Vagina (tissue), 2 donors: ENCODE data around the gene TTC3. TPM values are rescaled to one million over a fixed set of nuclear protein-coding genes. Genes with fewer than 3 reads are reported as not detected.

ENCODE experiments used
- DNase-seq, 2 donors: peaks; one replicate each; pipeline ENCODE4 v3.0.0-alpha.2; 2017; ENCODE audit errors: extremely low spot score in 2 of 2
- H3K27ac ChIP-seq: fragments of 200-600 bp; sonication (generic); one replicate; pipeline ENCODE4 v1.5.1; 2019
- H3K27me3 ChIP-seq: fragments of 200-600 bp; sonication (generic); one replicate; pipeline ENCODE4 v1.5.1; 2019
- H3K36me3 ChIP-seq, 2 donors: fragments of 200-600 bp; sonication (generic); one replicate each; pipeline ENCODE4 v1.5.1; 2017 to 2019
- H3K4me1 ChIP-seq: fragments of 200-600 bp; sonication (generic); one replicate; pipeline ENCODE4 v1.5.1; 2019
- H3K4me3 ChIP-seq, 2 donors: fragments of 200-600 bp; sonication (generic); 1 replicate in 1 of 2; 2 replicates in 1 of 2; pipeline ENCODE4 v1.5.1; 2016 to 2019
- H3K9me3 ChIP-seq: fragments of 200-600 bp; sonication (generic); one replicate; pipeline ENCODE4 v1.5.1; 2019
- POLR2A ChIP-seq, 2 donors: fragments of 450-650 bp; IDR thresholded peaks; one replicate each; pipeline ENCODE4 v1.6.1; 2017; ENCODE audit warnings: antibody characterized with exemption in 2 of 2, mild to moderate bottlenecking in 2 of 2, moderate library complexity in 2 of 2
- POLR2AphosphoS5 ChIP-seq, 2 donors: sonication (generic); formaldehyde crosslinking; IDR thresholded peaks; one replicate each; pipeline ENCODE4 v1.9.0; 2017; ENCODE audit warnings: antibody characterized with exemption in 2 of 2, mild to moderate bottlenecking in 2 of 2, low read depth in 1 of 2; ENCODE audit not compliant: insufficient read depth in 1 of 2
- intact Hi-C: fragments of 100-400 bp; cut with DNase I; formaldehyde crosslinking; loops from one replicate; pipeline ENCODE4 v1.15.1; 2023
- total RNA-seq: library from RNA; depleted of rRNA; stranded (reverse); fragments of >200 nt; gene quantifications from one replicate; pipeline ENCODE4 v1.2.3, GENCODE V29; 2016
- TF ChIP-seq, protein P1 (sequence below), 3 experiments: fragments of 450-650 bp in 2 of 3; fragments of 200-600 bp in 1 of 3; sonication (generic) in 1 of 3; IDR thresholded peaks; one replicate each; pipeline ENCODE4 v1.5.1; 2017 to 2019; ENCODE audit warnings: antibody characterized with exemption in 3 of 3, mild to moderate bottlenecking in 2 of 3, moderate library complexity in 2 of 3

Gene TTC3
- total RNA-seq, result 98.0 TPM

GRCh38 chr21:37072988-37073416, at the start of gene TTC3, which contains the start of gene PIGP:
TTC3 (plus strand) TSS chr21:37073254; CDS start chr21:37087258, 14,004 bp downstream.
PIGP (minus strand) TSS chr21:37073071; CDS start chr21:37072515, 556 bp downstream.
- Histone ChIP-seq H3K27me3 (no peaks in the 10 kb centered on the region), H3K9me3 (no peaks in the 10 kb centered on the region), H3K4me3 (peak within 1 kb of the TSS; percentile 85 to 98), H3K27ac (peak within 1 kb of the TSS; percentile 97), H3K36me3 (no peaks in the 10 kb centered on the region), H3K4me1 (peaks cover 24% of the 10 kb centered on the region)
- TF ChIP-seq, protein P1, sequence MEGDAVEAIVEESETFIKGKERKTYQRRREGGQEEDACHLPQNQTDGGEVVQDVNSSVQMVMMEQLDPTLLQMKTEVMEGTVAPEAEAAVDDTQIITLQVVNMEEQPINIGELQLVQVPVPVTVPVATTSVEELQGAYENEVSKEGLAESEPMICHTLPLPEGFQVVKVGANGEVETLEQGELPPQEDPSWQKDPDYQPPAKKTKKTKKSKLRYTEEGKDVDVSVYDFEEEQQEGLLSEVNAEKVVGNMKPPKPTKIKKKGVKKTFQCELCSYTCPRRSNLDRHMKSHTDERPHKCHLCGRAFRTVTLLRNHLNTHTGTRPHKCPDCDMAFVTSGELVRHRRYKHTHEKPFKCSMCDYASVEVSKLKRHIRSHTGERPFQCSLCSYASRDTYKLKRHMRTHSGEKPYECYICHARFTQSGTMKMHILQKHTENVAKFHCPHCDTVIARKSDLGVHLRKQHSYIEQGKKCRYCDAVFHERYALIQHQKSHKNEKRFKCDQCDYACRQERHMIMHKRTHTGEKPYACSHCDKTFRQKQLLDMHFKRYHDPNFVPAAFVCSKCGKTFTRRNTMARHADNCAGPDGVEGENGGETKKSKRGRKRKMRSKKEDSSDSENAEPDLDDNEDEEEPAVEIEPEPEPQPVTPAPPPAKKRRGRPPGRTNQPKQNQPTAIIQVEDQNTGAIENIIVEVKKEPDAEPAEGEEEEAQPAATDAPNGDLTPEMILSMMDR (IDR thresholded peaks at IDR 0.05), result no peak
- TF ChIP-seq POLR2AphosphoS5 (IDR thresholded peaks at IDR 0.05; ENCODE audit: insufficient read depth in 1 of 2, low read depth in 1 of 2) (peak in 1 of 2 donors; percentile 94), POLR2A (IDR thresholded peaks at IDR 0.05) (peak in 1 of 2 donors; percentile 93)
- DNase-seq, result peak in 1 of 2 donors; percentile 90
- intact Hi-C loops, result loop anchor here (2.0 to 5.0 kb wide), 2 partner anchors 84 to 294 kb away; partner anchors contain the start of gene DYRK1A

GRCh38 chr21:37026499-37026898, 46.6 kb upstream of the TTC3 start:
- intact Hi-C loops, result no loop called here
- H3K27ac ChIP-seq, result no peak overlapping the region
- TF ChIP-seq, protein P1 (IDR thresholded peaks at IDR 0.05), result no peak
- TF ChIP-seq POLR2AphosphoS5 (IDR thresholded peaks at IDR 0.05; ENCODE audit: insufficient read depth in 1 of 2, low read depth in 1 of 2) (no peak), POLR2A (IDR thresholded peaks at IDR 0.05) (no peak)
- H3K4me3 ChIP-seq, result no peak overlapping the region
- DNase-seq, result no peak
- H3K9me3 ChIP-seq, result no peaks in the 10 kb centered on the region
- no peaks in the 10 kb centered on the region for H3K4me1 ChIP-seq
- H3K36me3 ChIP-seq, result no peaks in the 10 kb centered on the region
- H3K27me3 ChIP-seq, result no peaks in the 10 kb centered on the region

DNA sequence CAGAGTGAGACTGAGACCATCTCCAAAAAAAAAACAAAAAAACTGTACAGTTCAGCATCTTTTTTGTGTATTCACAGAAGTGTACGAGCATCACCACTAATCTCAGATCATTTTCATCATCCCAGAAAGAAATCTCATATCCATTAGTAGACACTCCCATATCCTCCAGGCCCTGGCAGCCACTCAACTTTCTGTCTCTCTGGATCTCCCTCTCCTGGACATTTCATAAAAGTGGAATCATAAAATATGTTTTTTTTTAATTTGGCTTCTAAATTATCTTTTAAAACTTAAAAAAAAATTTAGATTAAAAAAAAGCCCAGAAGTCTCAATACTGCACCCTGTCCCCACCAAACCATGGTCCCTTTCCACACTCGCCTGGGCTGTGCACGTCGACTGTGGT, 44.5 kb upstream of the TTC3 start:
- no peak overlapping the region for H3K4me3 ChIP-seq
- no peak for DNase-seq
- no peak overlapping the region for H3K27ac ChIP-seq
- H3K9me3 ChIP-seq, result no peaks in the 10 kb centered on the region
- intact Hi-C loops, result no loop called here
- H3K27me3 ChIP-seq, result no peaks in the 10 kb centered on the region
- no peaks in the 10 kb centered on the region for H3K36me3 ChIP-seq
- TF ChIP-seq POLR2AphosphoS5 (IDR thresholded peaks at IDR 0.05; ENCODE audit: insufficient read depth in 1 of 2, low read depth in 1 of 2), result no peak
- no peak for TF ChIP-seq POLR2A (IDR thresholded peaks at IDR 0.05)
- TF ChIP-seq, protein P1 (IDR thresholded peaks at IDR 0.05), result no peak
- no peaks in the 10 kb centered on the region for H3K4me1 ChIP-seq

DNA sequence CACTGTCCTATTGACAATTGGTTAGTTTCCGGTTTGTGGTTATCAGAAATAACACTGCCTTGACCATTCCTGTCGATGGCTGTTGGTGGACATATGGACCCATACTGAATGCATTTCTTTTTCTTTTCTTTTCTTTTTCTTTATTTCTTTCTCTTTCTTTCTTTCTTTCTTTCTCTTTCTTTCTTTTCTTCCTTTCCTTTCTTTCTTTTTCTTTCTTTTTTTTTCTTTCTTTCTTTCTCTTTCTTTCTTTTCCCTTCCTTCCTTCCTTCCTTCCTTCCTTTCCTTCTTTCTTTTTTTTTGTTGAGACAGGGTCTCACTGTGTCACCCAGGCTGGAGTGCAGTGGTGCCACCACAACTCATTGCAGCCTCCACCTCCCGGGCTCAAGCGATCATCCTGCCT, 42.2 kb upstream of the TTC3 start:
- H3K9me3 ChIP-seq, result no peaks in the 10 kb centered on the region
- H3K36me3 ChIP-seq, result no peaks in the 10 kb centered on the region
- H3K4me3 ChIP-seq, result no peak overlapping the region
- DNase-seq, result no peak
- H3K4me1 ChIP-seq, result no peaks in the 10 kb centered on the region
- TF ChIP-seq POLR2A (IDR thresholded peaks at IDR 0.05) (no peak), POLR2AphosphoS5 (IDR thresholded peaks at IDR 0.05; ENCODE audit: insufficient read depth in 1 of 2, low read depth in 1 of 2) (no peak)
- H3K27ac ChIP-seq, result no peak overlapping the region
- H3K27me3 ChIP-seq, result no peaks in the 10 kb centered on the region
- intact Hi-C loops, result no loop called here

DNA sequence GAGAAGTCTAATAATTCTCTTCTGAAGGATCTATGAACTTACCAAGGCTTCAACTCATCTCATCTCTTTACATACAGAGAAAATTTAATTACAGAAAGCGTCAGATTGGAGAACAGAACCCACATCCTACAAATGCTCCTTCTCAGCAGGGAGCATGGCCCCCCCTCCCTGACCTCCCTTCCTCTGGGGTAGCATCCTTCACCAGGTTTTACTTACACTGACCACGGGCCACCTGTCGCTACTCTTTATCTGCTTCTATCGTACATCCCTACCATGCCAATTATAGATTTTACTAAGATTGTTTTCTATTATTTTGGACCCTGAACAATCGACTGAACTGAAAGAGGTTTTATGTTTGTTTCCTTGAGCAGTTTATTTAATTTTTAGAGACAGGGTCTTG, 40.8 kb upstream of the TTC3 start:
- TF ChIP-seq, protein P1 (IDR thresholded peaks at IDR 0.05), result no peak
- TF ChIP-seq POLR2AphosphoS5 (IDR thresholded peaks at IDR 0.05; ENCODE audit: insufficient read depth in 1 of 2, low read depth in 1 of 2), result no peak
- no peak for TF ChIP-seq POLR2A (IDR thresholded peaks at IDR 0.05)
- Histone ChIP-seq H3K36me3 (no peaks in the 10 kb centered on the region), H3K9me3 (no peaks in the 10 kb centered on the region), H3K27ac (no peak overlapping the region), H3K27me3 (no peaks in the 10 kb centered on the region), H3K4me3 (no peak overlapping the region), H3K4me1 (no peaks in the 10 kb centered on the region)
- intact Hi-C loops, result no loop called here
- DNase-seq, result no peak
